CD4-positive, alpha-beta T cell treated with Interleukin-15 for 4 hours (primary cell): ENCODE results near the gene KLHL3.

Source experiments
- DNase-seq: peaks from one replicate; pipeline ENCODE4 v3.0.0-alpha.2; 2020; ENCODE audit warnings: low spot score

The KLHL3 gene

DNA sequence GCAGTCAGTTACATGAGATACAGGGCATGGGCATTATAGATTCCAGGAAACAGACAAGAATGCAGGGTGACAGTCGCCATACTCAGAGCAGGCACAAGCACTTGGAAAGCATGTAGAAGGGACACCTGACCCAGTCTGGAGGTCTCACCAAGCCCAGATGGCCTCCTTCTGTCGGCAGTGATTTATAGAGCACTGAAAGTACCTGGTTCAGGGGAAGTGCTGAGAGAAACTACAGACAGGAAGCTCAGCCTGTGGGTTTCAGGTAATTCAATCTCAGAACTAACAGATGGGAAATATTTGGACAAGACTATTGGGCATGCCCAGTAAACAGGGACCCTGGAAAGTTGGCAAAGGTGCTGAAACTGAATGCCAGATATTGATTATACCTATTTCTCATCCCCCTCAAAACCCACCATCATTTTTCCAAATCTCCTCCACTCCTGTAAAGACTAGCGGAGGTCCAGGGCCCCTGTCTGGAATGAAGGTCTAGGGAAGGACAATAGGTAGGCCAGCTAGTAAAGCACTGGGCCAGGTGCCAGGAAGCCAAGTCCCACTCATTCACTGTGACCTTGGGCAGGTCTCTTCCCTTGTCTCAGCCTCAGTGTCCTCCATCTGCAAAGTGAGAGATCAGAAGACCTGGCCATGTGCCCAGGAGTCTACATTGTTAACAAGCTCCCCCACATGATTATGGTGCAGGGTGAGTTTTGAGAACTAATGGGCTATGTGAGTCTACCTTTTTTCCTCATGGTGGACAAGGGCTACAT lies 26.9 kb downstream of the KLHL3 start:
- no peak for DNase-seq

DNA sequence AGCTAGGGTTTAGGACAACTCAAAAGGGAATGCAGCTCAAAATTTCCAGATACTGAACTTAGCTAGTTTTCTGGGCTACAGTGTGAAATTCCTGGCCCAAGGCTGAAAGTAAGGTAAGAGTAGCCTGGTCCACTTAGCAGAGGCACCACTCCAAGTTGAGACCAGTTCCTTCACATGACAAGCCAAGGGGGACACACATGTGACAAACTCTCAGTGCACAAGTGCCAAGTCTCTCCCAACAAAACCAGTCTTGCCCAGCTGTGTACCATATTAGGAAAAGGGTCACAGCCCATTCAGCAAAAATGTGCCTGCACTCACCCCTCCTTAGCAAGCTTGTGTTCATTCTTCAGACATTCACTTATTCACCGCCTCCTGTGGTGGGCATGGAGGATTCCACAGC lies 27.8 kb downstream of the KLHL3 start:
- DNase-seq: no peak

DNA sequence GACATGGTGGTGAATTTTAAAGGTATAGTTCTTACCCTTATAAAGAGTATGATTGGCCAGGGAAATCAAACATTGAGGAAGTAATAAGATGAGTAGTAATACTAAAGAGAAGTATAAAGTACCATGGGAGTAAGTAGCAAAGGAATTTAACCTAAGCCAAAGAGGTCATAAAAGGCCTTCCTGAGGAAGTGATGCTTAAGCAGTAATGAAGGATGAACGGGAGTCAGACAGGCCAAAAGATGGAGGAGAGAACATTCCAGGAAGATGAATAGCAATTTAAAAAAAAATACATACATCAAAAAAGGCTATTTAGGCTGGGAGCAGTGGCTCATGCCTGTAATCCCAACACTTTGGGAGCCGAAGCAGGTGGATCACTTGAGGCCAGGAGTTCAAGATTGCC lies 29.0 kb downstream of the KLHL3 start:
- DNase-seq: no peak

DNA sequence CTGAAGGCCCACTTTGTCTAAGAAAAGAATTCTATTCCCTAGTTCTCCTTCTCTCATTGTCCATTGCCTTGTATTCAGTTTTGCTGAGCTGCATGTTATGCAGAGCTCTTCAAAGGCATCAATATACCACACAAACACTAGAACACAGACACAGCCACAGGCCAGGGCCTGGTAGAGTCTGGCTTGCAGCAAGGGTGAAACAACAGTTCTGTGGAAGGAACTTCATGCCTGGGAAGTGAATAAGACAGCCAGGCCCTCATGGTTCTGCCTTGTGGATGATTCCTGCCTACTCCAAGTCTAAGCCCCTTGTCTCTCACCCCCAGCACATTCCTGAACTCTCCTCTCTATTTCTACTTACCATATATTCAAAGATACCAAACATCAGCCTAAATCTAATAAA lies 30.8 kb downstream of the KLHL3 start:
- DNase-seq: no peak

DNA sequence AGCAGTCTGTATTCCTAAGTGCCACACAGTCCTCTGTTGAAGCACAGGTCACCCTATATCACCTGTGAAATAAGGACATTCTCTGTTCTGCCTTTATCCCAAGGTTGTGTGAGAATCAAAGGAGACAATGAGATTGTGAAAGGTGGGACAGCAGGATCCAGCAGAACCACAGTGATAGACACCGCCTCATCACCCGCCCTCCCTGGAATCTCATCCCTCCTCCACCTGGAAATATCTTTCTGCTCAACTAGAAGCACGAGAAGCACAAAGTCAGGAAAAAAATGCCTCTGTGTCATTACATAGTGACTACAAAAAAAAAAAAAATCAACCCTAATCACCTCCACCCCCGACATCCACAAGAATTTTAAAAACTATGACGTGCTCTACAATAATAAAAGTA lies 32.3 kb downstream of the KLHL3 start:
- DNase-seq: no peak

DNA sequence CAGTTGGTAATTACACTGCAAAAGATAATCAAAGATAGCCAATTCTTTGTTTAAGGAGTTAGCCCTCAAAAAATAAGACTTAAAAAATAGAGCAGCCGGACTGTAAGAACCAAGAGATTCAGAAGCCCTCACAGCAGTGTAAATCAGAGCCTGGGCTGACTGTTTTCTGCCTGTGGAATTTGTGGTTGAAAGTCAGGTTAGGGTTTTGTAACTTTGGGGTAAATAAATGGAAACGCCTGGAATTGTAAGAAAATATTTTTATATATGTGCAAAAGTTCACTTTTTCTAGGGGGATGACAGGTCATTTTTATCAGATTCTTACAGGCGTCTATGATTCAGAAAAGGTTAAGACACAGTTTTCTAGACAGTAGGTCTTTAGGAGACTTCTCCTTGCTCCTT lies 35.6 kb downstream of the KLHL3 start:
- no peak for DNase-seq

DNA sequence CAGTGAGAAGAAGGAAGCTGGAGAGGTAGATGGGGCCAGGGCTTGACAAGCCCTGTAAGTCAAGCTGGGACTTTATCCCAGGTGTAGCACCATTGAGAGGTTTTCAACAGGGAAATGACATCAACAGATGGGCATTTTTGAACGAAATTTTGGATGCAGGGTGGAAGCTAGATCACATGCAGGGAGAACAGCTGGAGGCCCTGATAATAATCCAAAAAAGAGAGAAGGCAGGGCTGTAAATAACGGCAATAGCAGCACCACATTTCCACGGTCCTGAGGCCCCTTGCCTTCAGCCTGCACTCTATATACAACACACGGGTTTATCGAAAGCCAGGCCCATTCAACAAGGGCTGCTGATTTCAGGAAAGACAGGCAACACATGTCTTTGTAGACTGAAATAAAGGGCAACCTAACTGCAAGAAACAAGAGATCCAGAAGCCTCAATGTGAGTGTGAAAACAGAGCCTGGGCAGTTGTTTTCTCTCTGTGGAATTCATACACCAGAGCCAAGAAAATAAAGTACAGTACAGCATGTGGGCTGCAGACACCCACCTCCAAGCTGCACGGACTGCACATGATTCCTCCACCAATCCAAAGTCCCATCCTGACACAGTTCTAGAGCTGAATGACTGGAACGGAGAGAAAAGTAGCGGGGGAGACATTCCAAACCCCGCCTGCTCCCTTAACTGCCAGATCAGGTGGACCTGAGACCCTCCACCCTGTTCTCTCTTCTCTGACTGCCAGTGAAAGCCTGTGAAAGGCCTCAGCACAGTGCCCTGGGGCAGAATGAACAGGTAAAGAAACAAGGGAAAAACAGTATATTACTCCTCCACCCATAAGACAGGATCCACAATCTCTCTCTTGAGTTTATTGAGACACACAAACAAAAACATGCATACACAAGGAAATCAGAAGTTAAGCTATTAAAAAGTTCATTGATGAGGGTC lies 36.3 kb downstream of the KLHL3 start:
- no peak for DNase-seq

DNA sequence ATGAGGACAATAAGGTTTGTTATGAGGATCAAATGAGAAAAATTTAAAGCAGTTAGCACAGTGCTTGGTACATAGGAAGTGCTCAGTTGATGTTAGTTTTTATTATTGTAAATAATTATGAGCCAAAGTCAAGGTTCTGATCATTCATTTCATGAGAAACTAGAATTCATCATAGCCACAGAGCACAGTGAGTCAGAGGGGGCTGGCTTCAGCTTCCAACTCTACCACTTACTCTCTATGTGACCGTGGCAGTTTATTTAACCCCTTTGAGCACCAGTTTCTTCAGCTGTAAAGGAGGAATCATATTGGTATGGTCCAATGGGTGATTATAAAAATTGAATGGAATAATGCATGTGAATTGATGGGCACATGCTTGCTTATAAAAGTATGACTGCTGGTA lies 39.4 kb downstream of the KLHL3 start:
- DNase-seq: peak; percentile 20

DNA sequence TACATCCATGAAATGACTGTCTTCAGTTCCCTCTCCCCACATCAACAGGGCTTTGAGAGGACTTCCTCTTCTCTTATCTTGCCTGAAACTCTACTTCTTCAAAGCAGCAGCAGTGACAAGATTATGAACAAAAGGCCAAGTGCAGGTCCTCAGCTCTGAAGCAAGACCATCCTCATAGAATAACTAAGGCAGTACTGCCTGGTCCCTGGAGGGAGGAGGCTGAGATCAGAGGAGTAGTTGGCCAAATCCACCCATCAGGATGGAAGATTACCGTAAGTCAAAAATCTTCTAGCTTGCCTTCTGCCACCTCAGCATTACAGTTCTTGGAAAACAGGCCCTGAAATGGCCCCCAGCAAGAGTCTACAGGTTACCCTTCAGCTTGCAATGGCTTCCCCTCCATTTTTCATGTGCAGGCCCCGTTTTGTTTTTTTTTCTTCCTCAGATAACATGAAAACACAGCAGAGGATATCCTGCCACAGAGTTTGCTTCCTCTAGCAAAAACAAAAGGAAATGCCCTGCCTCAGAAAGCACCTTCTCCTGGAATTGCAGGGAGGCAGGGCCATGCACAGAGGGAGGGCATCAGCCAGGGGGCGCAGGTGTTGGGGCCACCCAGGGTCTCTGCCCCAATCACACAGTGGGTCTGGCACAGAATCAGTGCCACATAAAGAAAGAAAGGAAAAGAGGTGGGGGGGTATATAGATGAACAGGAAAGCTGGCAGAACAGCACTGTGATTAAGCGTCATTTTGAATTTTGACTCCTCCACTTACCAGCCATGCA lies 40.0 kb downstream of the KLHL3 start:
- DNase-seq: peak; percentile 25

DNA sequence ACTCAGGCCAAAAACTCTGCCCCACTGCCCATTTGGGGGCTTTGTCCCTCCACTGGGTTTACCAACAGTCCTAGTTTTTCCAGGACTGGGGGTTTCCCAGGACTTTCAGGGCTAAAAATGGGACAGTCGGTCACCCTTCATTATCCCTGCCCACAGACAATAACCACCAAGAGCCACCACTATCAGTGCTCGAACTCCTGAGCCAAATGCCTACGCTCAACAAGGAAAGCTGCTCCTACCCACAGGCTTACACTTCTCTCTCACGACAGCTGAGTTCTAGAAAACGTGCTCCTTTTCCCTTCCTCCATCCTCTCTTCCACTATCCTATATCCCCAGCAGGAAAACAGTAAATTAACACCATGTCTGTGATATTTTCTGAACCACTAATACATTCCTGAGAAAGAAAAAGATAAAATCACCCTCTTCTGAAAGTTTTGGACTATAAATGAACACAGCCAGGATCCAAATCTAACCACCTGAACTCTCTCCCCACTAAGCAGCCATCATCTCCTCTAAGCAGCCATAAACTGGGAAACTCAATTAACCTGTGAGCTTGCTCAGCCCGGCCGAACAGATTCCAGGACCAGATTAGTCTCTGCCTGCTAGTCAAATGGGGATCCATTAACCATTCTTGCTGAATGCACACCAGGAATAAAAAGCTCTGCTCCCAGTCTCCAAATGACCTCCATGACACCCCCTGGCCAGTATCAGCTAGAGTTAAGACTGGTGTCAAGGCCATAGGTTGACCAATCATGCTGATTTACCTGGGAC lies 41.8 kb downstream of the KLHL3 start:
- DNase-seq: no peak

DNA sequence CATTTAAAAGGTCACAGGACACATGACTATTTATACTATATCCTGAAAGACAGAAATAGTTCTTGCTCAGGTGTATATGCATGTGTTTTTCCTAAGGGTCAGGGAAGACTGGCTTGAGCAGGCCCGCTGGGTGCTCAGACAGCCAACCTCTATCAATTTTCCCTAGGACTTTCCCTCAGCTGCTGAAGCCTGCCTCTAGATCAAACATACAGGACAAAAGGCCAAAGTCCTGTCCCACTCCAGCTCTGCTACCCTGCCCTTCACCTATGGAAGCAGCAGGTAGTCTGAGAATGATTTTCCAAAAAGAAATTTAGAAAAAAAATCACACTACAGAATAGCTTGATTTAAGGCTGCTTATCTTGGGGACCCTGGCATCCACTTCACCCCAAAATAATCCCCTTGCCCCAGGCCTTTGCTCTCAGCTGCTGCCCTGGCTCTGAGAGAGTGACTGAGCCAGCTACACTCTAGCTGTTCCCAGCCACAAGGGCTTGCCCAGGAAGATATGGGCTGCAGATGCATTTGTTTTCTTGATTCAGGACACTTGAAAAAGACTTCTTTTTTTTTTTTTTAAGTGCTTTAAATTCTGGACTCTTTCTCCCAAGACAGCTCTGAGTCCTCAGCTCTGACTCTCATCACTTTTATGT lies 42.5 kb downstream of the KLHL3 start:
- no peak for DNase-seq

DNA sequence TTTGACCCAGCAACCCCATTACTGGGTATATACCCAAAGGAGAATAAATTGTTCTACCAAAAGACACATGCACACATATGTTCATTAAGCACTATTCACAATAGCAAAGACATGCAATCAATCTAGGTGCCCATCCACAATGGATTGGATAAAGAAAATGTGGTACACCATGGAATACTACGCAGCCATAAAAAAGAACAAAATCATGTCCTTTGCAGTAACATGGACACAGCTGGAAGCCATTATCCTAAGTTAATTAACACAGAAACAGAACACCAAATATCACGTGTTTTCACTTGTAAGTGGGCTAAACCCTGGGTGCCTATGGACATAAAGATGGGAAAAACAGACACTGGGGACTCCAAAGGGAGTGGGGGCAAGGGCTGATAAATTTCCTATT lies 46.6 kb downstream of the KLHL3 start:
- DNase-seq: no peak

DNA sequence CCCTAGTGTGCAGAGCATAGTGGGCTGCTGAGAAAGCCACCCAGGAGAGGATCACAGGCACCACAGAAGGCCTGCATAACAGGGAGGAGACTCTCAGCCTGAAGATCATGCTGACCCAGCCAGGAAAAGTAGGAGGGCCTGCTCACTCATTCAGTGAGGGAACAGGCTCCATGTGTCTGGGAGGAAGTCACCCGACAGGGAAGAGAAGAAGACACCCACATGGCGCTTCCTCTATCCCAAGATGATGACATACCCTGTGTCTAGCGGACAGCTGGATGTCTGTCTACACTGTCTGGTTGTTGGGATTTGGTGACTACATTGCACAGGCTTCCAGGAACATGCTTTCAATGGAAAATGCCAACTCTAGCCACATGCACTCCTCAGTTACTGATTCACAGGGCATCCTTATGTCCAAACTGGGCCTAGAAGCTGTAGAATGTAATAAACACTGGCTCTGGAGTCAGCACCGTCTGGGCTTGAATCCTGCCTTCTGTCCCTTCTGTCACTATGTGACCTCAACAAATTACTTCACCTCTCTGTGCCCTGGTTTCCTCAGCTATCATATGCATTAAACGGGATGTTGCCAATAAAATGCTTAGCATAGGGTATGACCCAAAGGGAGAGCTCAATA lies 47.6 kb downstream of the KLHL3 start:
- DNase-seq: no peak

DNA sequence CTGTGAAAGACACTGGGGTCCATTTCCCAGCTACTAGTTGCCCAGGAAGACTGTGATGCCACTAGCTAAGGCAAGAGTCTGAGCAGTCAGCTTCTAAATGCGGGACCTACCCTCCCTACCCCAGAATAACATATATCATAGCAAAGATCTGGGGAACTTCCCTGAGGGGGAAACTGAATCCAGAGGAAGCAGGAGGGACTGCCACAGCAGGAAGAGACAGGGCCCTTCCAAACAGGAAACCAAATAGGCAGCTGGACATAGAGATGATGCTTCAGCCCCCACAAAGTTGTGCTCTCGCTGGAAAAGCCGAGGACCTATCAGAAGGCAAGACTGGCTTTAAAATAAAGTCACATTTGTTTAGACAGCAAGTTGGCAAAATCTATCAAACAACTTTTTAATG lies 51.1 kb downstream of the KLHL3 start:
- no peak for DNase-seq

DNA sequence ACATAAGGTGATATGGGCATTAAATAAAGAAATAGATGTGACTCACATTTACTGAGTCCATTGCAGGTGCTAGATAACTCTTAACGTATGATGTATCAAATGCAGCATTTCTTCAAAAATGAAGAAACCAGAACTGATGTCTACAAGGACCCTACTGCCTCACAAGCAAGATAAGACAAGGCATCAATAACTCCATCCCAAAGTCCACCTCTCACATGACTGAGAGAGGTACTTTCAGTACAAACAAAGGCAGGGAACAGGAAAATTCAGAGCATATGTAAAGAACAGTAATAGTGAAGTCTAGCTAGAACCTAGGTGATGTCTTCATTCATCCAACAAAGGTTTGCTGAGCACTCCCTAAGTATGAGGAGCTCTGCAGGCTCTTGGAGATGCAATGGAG lies 54.7 kb downstream of the KLHL3 start:
- DNase-seq: no peak

DNA sequence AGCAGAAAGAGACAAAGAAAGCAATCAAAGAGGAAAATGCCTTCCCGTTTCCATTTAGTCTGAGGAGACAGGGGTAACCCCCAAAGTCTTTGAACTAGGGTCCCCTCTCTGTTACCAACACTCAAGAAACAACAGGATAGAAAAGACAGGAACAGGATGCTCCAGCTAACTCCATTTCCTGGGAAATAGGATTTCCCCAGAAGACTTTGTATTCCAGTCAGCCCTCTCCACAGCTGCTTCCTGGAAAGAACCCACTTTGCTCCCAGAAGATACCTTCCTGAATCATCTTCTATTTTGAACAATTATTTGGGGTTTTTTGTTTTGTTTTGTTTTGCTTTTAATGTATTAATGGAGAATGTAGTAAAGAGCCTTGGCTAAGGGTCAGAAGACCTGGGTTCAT lies 56.0 kb downstream of the KLHL3 start:
- DNase-seq: no peak

DNA sequence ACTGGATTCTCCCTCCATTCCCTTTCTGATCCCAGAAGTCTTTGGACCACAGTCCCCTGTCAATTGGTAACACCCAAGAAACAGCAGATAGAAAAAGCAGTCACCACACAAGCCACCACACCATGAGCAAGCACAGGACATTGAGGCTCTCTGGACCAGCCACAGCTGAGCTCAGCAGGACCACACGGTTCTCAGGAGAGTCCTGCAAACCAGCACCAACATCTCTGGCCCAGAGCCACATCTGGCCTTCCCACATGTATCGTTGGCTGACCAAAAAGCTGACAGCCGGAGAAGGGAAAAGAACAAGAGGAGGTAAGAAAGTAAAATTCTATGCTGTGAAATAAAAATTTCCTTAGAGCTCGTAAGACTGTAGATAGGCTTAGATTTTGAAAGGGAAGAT lies 56.7 kb downstream of the KLHL3 start:
- DNase-seq: no peak

DNA sequence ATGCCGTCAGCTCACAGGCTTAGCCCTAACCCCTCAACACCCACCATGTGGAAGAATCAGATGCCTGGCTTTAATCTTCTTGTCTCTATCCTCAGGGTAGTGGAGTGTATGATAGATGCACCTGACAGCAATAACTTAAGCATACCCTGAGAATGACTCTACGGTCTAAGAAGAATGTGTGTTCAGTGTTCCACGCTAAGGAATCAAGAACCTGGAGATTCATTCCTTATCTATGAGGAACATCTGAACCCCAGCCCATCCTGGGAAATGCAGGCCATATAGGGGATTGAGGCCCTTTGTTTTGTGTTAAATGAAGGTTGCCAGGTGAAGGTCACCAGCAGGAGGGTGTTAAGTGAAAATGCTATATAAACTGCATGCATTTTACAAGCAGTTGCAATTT lies 63.0 kb downstream of the KLHL3 start:
- no peak for DNase-seq

DNA sequence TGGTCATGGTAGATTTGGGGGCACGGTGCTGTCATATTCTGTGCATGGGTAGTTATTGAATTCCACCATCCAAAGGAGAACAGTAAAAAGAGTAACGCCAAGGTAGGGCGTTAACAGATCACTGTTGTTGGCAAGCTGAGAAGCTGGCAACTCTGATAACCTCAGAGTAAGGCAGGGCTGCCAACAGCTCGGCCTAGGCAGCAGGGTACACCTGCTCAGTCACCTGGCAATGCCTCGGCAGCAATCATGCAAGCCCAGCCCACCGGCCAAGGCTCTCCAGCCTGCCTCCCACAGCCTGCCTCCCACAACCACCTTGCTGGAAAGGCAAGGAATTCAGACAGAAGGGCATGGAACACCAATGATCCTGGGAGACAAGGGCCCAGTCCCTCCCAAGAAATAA lies 63.9 kb downstream of the KLHL3 start:
- no peak for DNase-seq

DNA sequence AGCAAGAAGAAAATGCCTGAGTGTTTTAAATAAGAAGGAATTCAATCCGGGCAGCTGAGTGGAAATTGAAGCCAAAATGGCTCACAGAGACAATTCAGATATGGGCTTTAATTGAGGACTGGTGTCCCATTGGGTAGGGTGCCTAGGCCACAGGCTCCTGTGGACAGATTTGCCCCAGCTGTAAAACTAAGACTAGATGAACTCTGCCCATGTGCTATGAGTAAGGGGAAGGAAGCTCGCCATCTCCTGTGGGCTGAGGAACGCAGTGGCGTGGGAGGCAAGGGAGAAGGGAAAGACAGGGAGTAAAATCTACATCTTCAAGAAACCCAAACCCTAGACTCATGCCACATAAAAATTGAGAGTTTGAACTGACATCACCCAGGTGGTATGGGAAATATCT lies 66.1 kb downstream of the KLHL3 start:
- DNase-seq: no peak

DNA sequence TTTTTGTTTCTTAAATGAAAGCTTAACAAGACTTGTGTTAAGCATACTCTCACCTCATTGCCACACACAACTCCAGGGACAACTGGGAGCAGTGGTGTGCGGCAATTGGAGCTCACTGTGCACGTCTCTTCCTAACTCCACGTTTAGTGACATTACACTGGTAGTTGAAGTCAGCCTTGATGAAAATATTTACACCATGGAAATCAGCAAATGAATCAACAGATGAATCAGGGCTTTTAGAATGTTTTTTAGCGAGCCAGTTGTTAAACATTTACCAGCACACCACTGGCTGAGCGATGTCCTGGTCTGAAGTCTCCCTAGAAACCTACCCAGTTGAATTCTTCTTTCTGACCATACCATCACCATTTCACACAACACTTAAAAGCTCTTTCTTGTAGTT lies 67.3 kb downstream of the KLHL3 start:
- DNase-seq: no peak
